ENCODE data around the gene TATDN2.

DNA sequence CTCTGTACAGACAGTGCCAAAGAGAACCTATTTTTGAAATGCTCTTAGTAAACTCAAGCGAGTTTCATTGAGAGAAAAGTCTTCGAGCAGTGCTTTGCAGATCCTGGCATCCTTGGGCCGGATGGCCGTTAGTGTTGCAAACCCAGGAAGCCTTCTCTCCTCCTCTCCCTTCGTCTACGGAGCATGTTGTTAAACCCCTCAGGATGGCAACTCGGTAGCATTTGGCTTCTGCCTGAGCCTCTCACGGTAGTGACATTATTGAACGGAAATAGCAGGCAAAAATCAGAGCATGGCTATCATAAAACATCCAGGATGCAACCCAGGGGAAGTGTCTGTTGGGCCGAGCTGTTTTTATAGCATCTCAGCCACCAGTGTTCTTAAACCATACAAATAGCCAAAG is 79.3 kb downstream of the TATDN2 start:
- TF ChIP-seq, protein P1, sequence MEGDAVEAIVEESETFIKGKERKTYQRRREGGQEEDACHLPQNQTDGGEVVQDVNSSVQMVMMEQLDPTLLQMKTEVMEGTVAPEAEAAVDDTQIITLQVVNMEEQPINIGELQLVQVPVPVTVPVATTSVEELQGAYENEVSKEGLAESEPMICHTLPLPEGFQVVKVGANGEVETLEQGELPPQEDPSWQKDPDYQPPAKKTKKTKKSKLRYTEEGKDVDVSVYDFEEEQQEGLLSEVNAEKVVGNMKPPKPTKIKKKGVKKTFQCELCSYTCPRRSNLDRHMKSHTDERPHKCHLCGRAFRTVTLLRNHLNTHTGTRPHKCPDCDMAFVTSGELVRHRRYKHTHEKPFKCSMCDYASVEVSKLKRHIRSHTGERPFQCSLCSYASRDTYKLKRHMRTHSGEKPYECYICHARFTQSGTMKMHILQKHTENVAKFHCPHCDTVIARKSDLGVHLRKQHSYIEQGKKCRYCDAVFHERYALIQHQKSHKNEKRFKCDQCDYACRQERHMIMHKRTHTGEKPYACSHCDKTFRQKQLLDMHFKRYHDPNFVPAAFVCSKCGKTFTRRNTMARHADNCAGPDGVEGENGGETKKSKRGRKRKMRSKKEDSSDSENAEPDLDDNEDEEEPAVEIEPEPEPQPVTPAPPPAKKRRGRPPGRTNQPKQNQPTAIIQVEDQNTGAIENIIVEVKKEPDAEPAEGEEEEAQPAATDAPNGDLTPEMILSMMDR (conservative IDR thresholded peaks at IDR 0.05; ENCODE audit: low read length) = no peak
- no peak for TF ChIP-seq EZH2phosphoT487 (IDR thresholded peaks at IDR 0.05; ENCODE audit: borderline replicate concordance, low read depth, low read length)
